Measurements from ENCODE around the gene PLEKHM3. TPM values are rescaled to one million over a fixed set of nuclear protein-coding genes. Genes with fewer than 3 reads are reported as not detected.

The PLEKHM3 gene
- total and polyA plus RNA-seq, 2 of the 13 experiments (the other 11 are each of a cell fraction or from before 2014, with no cell fraction given) = 4.5 to 4.7 TPM

DNA sequence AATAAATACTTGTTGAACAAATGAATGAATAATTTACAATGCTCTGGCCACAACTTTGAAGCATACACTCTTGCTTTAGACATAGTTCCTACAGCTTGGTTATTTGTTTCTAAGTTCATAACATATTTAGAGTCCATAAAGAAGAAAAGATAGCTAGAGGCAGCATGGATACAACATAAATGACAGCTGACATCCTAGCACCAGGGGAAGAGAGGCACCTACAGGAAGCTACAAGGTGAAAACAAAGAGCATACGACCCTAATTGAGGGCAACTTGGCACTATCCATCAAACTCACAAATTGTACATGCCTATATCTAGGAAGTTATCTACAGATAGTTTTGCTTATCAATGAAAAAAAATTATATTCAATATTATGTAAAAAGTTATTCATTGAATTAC is 88.9 kb downstream of the PLEKHM3 start (continued):
- 0 out of 2 replicates have a peak, but pooled peaks have one; percentile 10 for TF ChIP-seq KDM5A (IDR thresholded peaks at IDR 0.05; ENCODE audit: borderline replicate concordance, low read length)
- 0 out of 2 replicates have a peak, but pooled peaks have one; percentile 86 for TF ChIP-seq CC2D1A (CRISPR knock-in tag; IDR thresholded peaks at IDR 0.05)

DNA sequence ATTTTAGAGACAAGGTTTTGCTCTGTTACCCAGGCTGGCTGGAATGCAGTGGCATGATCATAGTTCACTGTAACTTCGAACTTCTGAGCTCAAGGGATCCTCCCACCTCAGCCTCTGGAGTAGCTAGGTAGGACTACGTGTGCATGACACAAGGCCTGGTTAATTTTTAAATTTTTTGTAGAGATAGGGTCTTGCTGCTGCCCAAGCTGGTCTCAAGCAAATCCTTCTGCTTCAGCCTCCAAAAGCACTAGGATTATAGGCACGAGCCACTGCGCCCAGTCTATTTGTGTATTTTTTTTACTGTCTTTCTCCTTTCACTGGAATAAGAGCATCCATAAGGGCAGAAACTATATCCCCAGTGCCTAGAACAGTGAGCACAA is 89.3 kb downstream of the PLEKHM3 start:
- in situ Hi-C loops (cut with HindIII; ENCODE audit: extremely low pct_ligation_motif_present, low pct_unique_long_range_greater_than_20kb) = no loop called here
- Histone ChIP-seq H3K27ac (ENCODE audit: extremely low read length, insufficient read depth, low read length) (peak overlapping the region; percentile 86), H3K79me2 (ENCODE audit: insufficient read depth, low read length) (no peaks in the 10 kb centered on the region), H3K9me3 (ENCODE audit: low read length) (no peaks in the 10 kb centered on the region), H3K36me3 (replicated peaks in 1 of 2; ENCODE audit: control insufficient read depth in 1 of 2, insufficient read depth in 2 of 2, low read length in 2 of 2) (no peaks in the 10 kb centered on the region), H3K9ac (ENCODE audit: insufficient read depth, low read depth, low read length) (peak overlapping the region; percentile 60), H3K4me2 (ENCODE audit: low read depth, low read length) (peak overlapping the region; percentile 58), H2AFZ (ENCODE audit: low read length) (no peak overlapping the region), H3K4me3 (replicated peaks in 1 of 3; ENCODE audit: insufficient read depth in 1 of 3, low read depth in 2 of 3, low read length in 3 of 3) (peak overlapping the region in 1 of 3 experiments; percentile 16; a peak in 1 of 6 replicates), H4K20me1 (ENCODE audit: insufficient read depth, low read length) (no peaks in the 10 kb centered on the region), H3K27me3 (ENCODE audit: control insufficient read depth in 1 of 2, insufficient read depth in 2 of 2, low read length in 2 of 2) (no peaks in the 10 kb centered on the region), H3K4me1 (ENCODE audit: insufficient read depth, low read length) (peaks cover 66% of the 10 kb centered on the region)
- no TSS peak for BruUV-seq (replicated peaks)
- POLR2A ChIA-PET = interaction anchor here (0.5 to 3.6 kb wide), 37 partner anchors 10 to 406 kb away, joined by 3 to 70 read pairs (median 5); partner anchors contain the start of genes CCNYL1, CREB1, FZD5 and METTL21A
- ATAC-seq (peak; percentile 97), FAIRE-seq (peak; percentile 96), DNase-seq (ENCODE audit: low spot score) (peak; percentile 95)
- 0% methylated on average over 4 of the region's 4 CpGs for WGBS (ENCODE audit: low lambda C conversion rate)
- CTCF ChIA-PET (ENCODE audit: low intra/inter-chr PET ratio, low total read pairs) = no interaction called here
- intact Hi-C loops (cut with micrococcal nuclease; ENCODE audit: unreplicated experiment) = loop anchor here (1.0 to 5.0 kb wide), 6 partner anchors 35 to 167 kb away; partner anchors contain the start of gene FZD5
- TF ChIP-seq, protein P1, sequence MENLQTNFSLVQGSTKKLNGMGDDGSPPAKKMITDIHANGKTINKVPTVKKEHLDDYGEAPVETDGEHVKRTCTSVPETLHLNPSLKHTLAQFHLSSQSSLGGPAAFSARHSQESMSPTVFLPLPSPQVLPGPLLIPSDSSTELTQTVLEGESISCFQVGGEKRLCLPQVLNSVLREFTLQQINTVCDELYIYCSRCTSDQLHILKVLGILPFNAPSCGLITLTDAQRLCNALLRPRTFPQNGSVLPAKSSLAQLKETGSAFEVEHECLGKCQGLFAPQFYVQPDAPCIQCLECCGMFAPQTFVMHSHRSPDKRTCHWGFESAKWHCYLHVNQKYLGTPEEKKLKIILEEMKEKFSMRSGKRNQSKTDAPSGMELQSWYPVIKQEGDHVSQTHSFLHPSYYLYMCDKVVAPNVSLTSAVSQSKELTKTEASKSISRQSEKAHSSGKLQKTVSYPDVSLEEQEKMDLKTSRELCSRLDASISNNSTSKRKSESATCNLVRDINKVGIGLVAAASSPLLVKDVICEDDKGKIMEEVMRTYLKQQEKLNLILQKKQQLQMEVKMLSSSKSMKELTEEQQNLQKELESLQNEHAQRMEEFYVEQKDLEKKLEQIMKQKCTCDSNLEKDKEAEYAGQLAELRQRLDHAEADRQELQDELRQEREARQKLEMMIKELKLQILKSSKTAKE (CRISPR knock-in tag; IDR thresholded peaks at IDR 0.05; ENCODE audit: borderline replicate concordance) = no peak
- TF ChIP-seq, protein P2, sequence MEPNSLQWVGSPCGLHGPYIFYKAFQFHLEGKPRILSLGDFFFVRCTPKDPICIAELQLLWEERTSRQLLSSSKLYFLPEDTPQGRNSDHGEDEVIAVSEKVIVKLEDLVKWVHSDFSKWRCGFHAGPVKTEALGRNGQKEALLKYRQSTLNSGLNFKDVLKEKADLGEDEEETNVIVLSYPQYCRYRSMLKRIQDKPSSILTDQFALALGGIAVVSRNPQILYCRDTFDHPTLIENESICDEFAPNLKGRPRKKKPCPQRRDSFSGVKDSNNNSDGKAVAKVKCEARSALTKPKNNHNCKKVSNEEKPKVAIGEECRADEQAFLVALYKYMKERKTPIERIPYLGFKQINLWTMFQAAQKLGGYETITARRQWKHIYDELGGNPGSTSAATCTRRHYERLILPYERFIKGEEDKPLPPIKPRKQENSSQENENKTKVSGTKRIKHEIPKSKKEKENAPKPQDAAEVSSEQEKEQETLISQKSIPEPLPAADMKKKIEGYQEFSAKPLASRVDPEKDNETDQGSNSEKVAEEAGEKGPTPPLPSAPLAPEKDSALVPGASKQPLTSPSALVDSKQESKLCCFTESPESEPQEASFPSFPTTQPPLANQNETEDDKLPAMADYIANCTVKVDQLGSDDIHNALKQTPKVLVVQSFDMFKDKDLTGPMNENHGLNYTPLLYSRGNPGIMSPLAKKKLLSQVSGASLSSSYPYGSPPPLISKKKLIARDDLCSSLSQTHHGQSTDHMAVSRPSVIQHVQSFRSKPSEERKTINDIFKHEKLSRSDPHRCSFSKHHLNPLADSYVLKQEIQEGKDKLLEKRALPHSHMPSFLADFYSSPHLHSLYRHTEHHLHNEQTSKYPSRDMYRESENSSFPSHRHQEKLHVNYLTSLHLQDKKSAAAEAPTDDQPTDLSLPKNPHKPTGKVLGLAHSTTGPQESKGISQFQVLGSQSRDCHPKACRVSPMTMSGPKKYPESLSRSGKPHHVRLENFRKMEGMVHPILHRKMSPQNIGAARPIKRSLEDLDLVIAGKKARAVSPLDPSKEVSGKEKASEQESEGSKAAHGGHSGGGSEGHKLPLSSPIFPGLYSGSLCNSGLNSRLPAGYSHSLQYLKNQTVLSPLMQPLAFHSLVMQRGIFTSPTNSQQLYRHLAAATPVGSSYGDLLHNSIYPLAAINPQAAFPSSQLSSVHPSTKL (CRISPR knock-in tag; IDR thresholded peaks at IDR 0.05) = peak; percentile 73
- TF ChIP-seq ZBTB38 (CRISPR knock-in tag; IDR thresholded peaks at IDR 0.05) = no peak
- no peak for TF ChIP-seq NR2F6 (IDR thresholded peaks at IDR 0.05)
- TF ChIP-seq NR2F6 (CRISPR knock-in tag; IDR thresholded peaks at IDR 0.05) = peak; percentile 61; the same call in 1 of the 2 replicates
- peak; percentile 66; the same call in 1 of the 2 replicates for TF ChIP-seq ZSCAN9 (CRISPR knock-in tag; IDR thresholded peaks at IDR 0.05; ENCODE audit: borderline replicate concordance)
- TF ChIP-seq ZNF562 (CRISPR knock-in tag; IDR thresholded peaks at IDR 0.05; ENCODE audit: borderline replicate concordance) = no peak
- 0 out of 2 replicates have a peak, but pooled peaks have one; percentile 16 for TF ChIP-seq STAG1 (CRISPR knock-in tag; IDR thresholded peaks at IDR 0.05)
- TF ChIP-seq, protein P3, sequence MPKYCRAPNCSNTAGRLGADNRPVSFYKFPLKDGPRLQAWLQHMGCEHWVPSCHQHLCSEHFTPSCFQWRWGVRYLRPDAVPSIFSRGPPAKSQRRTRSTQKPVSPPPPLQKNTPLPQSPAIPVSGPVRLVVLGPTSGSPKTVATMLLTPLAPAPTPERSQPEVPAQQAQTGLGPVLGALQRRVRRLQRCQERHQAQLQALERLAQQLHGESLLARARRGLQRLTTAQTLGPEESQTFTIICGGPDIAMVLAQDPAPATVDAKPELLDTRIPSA (CRISPR knock-in tag; IDR thresholded peaks at IDR 0.05; ENCODE audit: borderline replicate concordance) = no peak

All from HepG2 (cell line).